Measurements from ENCODE around the gene EBF3.

The EBF3 gene

DNA sequence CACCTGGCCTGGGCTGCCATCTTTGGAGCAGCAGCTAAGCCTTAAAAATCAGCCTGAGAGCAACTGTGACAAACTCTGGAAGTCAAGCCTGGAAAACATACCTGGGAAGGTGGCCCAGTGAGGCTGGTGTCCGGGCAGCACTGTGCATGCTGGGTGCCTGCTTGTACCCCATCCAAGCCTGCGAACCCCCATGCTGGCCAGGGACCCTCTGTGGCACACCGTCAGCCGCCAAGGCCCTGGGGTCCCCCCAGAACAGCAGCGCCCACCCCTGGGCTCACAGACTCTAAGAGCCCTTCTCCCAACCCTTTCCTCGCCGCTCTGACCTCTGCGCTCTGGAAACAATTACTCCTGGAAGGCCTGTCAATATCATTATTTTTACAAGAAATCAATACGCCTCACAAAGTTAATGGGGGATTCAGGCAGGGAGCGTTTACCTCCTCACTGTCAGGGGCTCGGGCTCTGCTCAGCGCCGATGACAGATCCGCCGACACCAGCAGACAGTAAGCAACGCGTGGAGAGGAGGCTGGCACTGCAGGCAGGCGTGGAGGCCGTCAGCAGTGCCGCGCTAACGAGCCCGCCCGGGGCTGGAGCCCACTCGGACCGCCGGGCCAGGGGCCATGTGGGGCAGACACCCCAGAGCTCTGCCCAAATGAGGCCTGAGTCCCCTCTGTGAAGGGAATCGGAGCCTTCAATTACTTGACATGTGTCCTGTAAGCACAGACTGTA is 54.4 kb downstream of the EBF3 start:
- DNase-seq = no peak

GRCh38 chr10:129909080-129909479 is 55.0 kb downstream of the EBF3 start:
- DNase-seq = no peak

DNA sequence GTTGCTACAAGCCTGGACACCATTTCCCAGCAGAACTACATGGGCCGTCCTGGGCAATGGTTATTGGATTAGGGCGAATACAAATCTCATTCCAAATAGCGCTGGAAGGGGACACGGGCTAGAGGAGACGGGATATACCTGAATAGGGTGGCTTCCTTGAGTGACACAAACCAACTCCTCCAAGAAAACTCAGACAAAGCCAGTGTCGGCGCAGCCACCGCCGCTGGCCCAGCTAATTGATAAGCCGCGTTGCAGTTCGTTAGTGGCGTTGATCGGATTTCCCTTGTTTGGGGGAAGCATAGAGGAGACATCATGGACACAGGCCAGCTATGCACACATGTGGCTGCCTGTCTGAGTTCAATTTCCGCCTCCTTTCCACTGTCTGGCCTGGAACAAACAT is 55.7 kb downstream of the EBF3 start:
- DNase-seq = no peak

DNA sequence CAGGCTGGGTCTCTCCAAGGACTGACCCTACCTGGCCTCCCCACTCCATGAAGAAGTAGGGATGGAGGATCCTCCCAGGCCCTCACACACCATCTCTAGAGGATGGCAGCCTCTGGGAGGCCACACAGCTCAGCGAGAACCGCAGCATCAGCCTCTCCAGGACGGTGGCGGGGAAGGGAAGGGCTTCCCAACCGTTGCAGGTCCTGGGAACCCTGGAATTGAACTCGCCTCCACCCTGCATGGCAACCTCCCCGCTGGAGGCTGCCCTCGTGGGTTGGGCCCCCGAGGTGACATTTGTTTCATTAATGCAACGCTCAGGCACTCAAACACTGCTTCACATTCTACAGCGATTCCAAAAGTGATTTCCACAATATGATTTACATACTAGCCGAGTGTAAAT is 58.5 kb downstream of the EBF3 start:
- DNase-seq = no peak

DNA sequence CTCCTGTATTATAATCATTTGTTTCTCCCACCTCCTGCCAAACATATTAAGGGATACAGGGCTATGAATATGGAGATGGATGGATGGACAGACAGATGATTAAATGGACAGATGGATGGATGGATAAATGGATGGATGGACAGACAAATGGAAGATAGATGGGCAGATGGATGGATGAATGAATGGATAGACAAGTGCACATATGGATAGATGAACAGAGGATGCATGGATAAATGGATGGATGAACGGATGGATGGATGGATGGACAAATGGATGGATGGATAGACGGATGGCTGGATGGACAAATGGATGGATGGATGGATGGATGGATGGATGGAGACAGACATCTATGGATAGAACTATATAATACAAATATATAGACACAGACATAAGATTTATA is 59.8 kb downstream of the EBF3 start:
- no peak for DNase-seq

GRCh38 chr10:129901389-129902006 is 62.6 kb downstream of the EBF3 start:
- no peak for DNase-seq

- DNase-seq = no peak
These were observed 63.2 kb downstream of the EBF3 start for GRCh38 chr10:129900825-129901224.

GRCh38 chr10:129899276-129900130 is 64.6 kb downstream of the EBF3 start:
- no peak for DNase-seq

DNA sequence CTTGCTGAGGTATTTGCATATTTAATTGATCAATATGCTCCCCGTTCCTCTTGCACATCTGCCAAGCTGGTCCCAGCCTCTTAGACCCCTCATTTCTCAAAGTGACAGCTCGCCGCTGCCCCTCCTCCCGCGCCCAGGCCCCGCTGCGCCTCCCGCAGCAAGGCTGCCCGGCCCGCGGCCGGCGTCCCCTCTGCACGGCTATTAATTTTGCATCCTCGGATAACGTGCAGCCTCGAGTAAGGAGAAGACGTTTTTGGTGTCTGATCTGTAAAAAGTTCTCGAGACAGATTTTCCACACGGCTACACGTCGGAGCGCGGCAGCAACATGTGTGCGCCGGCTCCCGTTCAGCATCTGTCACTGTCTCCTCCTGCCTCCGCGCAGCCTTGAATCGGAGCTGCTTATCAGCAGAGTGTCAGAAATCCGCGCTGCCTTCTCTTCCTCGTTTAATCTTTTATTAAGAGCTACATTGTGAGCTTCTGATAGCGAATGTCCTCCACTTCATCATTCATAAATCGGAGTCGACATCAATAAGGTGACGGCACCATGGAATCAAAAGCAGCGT is 65.3 kb downstream of the EBF3 start:
- no peak for DNase-seq

GRCh38 chr10:129897871-129898626 is 66.0 kb downstream of the EBF3 start:
- DNase-seq = no peak

DNA sequence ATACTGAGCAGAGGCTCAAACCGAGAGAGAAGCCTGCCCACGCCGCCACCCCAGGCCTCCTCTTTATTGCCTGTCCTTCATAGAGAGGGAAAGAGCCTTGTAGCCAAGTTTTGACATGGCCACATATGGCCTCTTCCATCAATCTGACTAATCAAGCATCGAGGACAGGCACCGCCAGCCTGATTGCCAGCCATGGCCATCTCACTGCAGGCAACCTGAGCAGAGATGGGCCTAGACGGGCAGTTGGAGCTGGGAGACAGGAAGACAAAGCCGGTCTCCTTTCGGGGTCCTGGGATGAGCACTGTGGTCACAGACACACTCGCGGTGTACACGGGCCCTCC is 67.2 kb downstream of the EBF3 start:
- no peak for DNase-seq

DNA sequence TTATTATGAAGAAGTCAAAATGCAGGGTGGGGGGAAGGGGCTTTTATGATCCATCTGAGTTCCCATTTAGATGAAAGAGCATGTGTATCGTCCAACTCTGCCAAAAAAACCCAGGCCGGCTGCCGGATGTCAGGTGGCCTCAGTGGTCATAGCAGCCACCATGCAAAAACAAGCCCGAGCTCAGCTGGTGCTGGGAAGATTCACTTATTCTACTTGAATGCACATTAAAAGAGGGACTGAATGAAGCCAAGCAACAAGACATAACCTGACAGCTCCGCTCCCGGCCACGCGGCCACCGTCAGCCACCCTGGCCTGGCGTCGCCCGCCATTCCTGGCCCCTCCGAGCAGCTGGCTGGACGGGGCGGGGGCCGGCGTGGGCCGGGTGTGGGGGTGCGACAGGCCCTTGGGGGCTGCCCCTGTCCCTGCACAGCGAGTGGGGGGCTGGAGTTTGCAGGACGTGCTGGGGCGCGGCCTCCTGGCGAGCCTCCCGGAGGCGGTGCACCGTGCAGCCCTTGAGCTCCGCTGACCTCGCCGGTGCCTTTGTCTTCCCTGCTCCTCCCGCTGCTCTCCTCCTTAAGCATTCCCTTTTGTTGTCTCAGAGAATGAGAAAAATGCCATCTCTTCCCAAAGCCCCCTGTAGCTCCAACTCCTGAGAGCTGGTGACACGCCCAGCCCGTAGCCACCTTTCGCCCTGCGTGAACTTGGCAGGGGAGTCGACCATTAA is 67.8 kb downstream of the EBF3 start:
- no peak for DNase-seq

- DNase-seq = no peak
These were observed 68.3 kb downstream of the EBF3 start for GRCh38 chr10:129895811-129896135.

DNA sequence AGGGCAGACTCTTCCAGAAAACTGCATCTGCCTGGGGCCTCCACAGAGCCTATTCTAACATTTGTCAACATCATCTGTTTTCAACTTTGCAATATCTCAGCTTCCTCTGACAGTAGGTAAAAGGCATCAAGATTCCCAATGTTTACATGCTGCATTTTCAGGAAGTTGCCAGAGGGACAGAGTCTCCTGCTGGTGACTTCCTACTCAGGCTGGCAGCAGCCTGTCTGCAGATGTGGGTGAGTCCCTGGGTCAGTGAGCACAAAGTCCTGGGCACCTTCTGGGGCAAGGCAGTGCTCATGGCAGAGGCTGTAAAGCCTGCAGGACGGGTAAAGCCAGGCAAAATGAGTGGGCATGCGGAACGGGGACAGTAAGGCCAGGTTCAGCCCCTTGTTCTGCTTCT is 69.4 kb downstream of the EBF3 start:
- DNase-seq = no peak

- DNase-seq = no peak
These were observed 70.7 kb downstream of the EBF3 start for GRCh38 chr10:129893104-129894089.

GRCh38 chr10:129892548-129893052 is 71.5 kb downstream of the EBF3 start:
- no peak for DNase-seq

DNA sequence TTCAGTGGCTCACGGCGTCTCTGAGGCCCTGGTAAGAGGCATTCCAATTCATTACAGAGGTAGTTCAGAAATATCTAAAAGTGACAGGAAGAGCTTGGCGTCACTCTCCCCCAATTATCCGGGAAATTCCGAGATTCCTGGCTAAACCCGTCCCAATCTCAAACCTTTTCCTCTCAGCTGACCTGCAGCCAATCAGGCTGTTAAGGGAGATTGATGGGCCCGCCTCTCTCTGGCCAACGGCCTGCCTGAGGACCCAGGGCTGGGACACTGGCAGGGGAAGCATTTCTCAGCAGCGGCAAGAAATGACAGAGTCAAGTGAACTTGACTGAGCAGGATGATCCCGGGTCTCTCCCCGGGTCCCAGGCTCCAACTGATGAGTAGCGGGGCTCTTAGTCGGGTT is 72.3 kb downstream of the EBF3 start:
- DNase-seq = no peak

- DNase-seq = no peak
These were observed 73.9 kb downstream of the EBF3 start for GRCh38 chr10:129890170-129890569.

GRCh38 chr10:129888784-129889616 is 75.1 kb downstream of the EBF3 start:
- DNase-seq = no peak
